Stimulated activated CD8-positive, alpha-beta memory T cell treated with anti-CD3 and anti-CD28 coated beads, Interleukin-4, amount 100 ng/mL, for 4 hours (primary cell): ENCODE results near the gene CENPN.
A peak's percentile ranks its signal among the peaks of the same experiment; 100 is the strongest.

ENCODE experiments used
- DNase-seq, 2 donors: peaks; one replicate each; pipeline ENCODE4 v3.0.0-alpha.2; 2020; ENCODE audit warnings: low read depth in 2 of 2, low spot score in 1 of 2

The CENPN gene

DNA sequence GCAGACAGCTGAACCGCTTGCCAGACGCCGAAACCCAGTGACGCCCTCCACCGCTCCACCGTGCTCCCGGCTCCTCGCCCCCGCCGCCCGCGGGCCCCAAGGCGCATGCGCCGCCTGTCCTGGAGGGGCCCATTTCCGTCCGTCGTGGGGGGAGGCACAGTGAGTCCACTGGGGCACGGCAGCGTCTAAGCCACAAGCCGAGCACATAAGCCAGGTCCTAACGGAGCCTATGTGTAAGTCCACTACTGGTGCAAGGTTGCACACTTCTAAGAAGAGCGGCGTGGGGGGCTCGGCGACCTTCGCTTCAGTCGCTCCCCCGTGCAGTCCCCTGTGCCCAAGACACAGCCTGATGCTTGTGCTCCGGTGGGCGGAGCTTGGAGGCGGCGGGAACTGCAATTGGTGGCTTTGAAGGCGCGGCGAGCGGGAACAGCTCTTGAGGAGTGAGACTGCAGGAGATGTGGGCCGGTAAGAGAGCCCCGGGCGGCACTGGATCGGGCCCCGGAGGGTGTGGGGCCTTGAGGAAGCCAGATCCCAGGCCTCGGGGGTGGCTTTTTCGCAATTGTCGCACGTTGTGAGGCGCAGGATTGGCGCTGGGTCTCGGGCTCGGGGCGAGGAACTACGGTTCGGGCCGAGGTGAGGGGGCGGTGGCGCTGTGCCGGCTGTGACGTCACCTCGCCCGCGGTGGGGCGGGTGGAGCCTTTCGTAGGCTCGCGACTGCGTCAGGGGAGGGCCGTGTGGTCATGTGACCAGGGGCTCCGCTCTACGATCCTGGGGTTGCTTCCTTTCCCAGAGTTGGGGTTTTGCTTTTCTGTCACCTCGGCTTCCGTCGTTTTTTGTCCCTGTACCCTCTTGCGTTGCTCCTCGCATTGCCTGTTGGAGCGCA, at the start of gene CENPN, which contains the start of gene CMC2:
Gene CENPN (plus strand): TSS at position 402 of the 883 bp plus-strand sequence. CDS start 4,726 bp downstream, outside the sequence.
Gene CMC2 (minus strand): TSS at position 73 of the 883 bp plus-strand sequence. CDS start 9,491 bp downstream, outside the sequence.
- peak; percentile 93 for DNase-seq

- no peak for DNase-seq
Observed at GRCh38 chr16:80958284-80958683, 48.7 kb upstream of the CENPN start.

GRCh38 chr16:80962879-80963278, 44.1 kb upstream of the CENPN start:
- no peak for DNase-seq

GRCh38 chr16:80964351-80964750, 42.7 kb upstream of the CENPN start:
- DNase-seq, result no peak

DNA sequence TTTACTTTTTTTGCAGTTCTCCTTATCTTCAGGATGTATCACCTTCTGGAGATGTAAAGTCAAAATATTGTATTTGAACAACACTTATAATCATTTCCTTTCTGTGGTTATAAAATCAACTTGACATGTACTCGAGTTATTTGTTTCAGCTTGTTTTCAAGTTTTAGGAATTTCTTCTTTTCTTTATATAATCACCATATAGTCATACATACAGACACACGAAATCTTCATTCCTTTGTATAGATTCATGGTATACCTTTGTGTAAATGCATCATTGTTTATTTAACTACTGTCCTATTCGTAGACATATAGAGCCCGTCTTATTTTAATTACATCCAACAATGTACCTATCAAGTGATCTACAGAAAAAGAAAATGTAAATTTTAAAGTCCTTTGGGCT, 40.4 kb upstream of the CENPN start:
- no peak for DNase-seq

- no peak for DNase-seq
Observed at GRCh38 chr16:80968386-80969113, 38.5 kb upstream of the CENPN start.

- DNase-seq, result no peak
Observed at GRCh38 chr16:80969114-80969484, 37.9 kb upstream of the CENPN start.

GRCh38 chr16:80971819-80972218, 35.2 kb upstream of the CENPN start:
- DNase-seq, result no peak

GRCh38 chr16:80972611-80973010, 34.4 kb upstream of the CENPN start:
- DNase-seq, result no peak

GRCh38 chr16:80973991-80974390, 33.0 kb upstream of the CENPN start:
- no peak for DNase-seq

GRCh38 chr16:80974649-80975376, 32.2 kb upstream of the CENPN start:
- no peak for DNase-seq

DNA sequence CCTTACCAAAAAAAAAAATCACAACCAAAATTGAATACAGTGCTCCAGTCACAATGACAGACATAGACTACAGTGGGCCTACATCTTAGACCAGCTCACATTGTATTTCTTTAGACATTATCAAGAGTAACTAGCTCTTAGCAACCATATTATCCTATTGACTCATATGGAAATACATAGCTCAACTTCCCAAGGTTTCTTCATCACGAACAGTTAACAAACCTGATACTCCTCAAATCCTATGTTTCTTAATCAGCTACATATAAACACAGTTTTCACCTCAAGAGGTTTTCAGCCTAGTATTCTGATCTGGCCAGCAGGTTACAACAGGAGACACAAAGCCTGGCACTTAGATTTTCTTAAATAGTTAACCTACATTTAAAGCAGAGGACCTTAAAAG, 30.1 kb upstream of the CENPN start:
- DNase-seq, result no peak

DNA sequence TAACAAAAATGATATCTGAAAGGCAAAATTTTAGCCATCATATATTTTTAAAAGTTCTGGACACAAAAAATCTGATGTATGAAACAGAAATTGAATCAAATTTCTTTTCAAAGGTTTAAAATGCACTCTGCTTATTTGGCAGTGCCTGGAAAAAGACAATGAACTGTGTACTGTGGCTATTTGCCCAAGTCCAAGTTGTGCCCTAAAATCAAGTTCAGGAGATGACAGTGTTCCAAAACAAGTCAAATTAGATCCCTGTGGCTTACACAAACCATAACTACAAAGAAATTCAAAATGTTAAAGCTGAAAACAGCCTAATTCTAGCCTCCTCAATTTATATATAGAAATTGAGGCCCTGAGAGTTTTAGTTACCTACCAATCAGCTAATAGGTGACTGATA, 25.9 kb upstream of the CENPN start:
- DNase-seq, result no peak

DNA sequence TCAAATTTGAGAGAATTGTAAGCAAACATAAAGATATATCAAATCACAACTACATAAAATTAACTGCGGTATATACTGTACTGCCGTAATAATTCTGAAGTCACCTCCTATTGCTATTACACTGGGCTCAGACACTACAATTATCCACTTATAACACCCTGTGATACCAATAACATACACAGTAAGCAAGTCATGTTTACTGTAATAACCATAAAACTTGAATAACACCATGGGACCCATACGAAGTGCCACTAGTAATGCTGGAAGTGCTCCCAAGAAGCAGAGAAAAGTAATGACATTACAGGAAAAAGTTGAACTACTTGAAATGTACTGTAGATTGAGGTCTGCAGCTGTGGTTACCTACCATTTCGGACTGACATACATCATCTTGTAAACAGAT, 24.4 kb upstream of the CENPN start:
- no peak for DNase-seq

- no peak for DNase-seq
Observed at GRCh38 chr16:80984124-80984892, 22.7 kb upstream of the CENPN start.

- DNase-seq, result no peak
Observed at GRCh38 chr16:80985611-80986010, 21.4 kb upstream of the CENPN start.

DNA sequence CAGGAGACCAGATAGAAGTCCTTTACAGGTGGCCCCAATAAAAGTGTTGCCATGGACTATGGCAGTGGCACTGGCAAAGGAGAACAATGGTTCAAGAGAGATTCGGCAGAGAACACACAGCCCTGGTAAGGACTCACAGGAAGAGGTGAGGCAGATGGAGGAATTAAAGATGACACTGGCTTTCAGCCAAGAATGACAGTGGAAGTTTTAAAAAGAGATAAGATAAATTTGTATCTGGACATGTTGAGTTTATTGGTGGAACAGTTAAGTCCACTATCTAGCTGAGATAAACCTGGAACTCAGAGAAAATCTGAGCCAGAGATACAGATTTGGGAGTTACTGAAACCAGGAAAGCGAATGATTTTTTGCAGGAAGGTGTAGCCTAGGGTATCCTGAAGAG, 20.5 kb upstream of the CENPN start:
- DNase-seq, result no peak

GRCh38 chr16:80988756-80989155, 18.3 kb upstream of the CENPN start:
- DNase-seq, result no peak

DNA sequence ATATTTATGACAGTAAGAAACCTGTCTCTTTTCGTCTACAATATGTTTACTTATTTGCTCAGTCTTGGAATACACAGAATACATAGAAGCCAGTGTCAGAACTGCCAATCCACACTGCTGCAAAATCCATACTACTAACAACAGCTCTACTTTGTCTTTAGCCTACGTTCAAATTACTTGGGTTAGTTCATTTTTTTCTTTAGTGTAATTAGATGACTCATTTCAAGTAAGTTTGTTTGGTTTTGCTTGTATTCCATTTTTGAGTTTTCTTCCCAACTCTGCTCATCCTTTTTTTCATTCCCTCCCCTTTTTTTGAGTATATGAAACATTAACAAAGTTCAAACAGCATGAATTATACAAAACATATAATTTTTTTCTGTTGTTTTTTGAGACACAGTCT, 17.2 kb upstream of the CENPN start:
- no peak for DNase-seq

GRCh38 chr16:80990577-80990976, 16.4 kb upstream of the CENPN start:
- no peak for DNase-seq

GRCh38 chr16:80990978-80991377, 16.0 kb upstream of the CENPN start:
- no peak for DNase-seq
